Measurements from ENCODE around the gene HIPK2. TPM values are rescaled to one million over a fixed set of nuclear protein-coding genes. Genes with fewer than 3 reads are reported as not detected.

HIPK2 gene
- total and polyA plus RNA-seq, 10 of the 15 experiments (the other 5 are each of a cell fraction or from before 2014, with no cell fraction given): 1.7 to 39.0 (median 9.4) TPM

GRCh38 chr7:139687211-139687954, 90.4 kb downstream of the HIPK2 start (continued):
- TF ChIP-seq YBX1 (IDR thresholded peaks at IDR 0.05): no peak
- TF ChIP-seq ESRRA (IDR thresholded peaks at IDR 0.05; ENCODE audit: low read length): no peak
- TF ChIP-seq ASH2L (IDR thresholded peaks at IDR 0.05; ENCODE audit: borderline replicate concordance, low read depth): no peak

GRCh38 chr7:139683137-139683921, 94.5 kb downstream of the HIPK2 start:
- in situ Hi-C loops (cut with MboI): no loop called here
- BruUV-seq (replicated peaks): no TSS peak
- Histone ChIP-seq H4K20me1 (ENCODE audit: control insufficient read depth, insufficient read depth) (no peaks in the 10 kb centered on the region), H3K9ac (ENCODE audit: control insufficient read depth, insufficient read depth, low read length) (no peak overlapping the region; the same call in 1 of the 2 replicates), H3K27me3 (replicated peaks in 1 of 2; ENCODE audit: control insufficient read depth in 2 of 2, insufficient read depth in 2 of 2, low read length in 1 of 2) (no peaks in the 10 kb centered on the region), H3K36me3 (ENCODE audit: control insufficient read depth in 2 of 2, insufficient read depth in 2 of 2, low read length in 1 of 2) (peaks cover 2 to 6% of the 10 kb centered on the region in 2 experiments; a peak in 3 of 4 replicates), H3K4me1 (ENCODE audit: control insufficient read depth, insufficient read depth, low read length) (peaks cover 37% of the 10 kb centered on the region), H3K9me3 (replicated peaks; ENCODE audit: control insufficient read depth, insufficient read depth, low read length) (peaks cover 7% of the 10 kb centered on the region), H3K4me3 (no peak overlapping the region), H3K27ac (ENCODE audit: control insufficient read depth, insufficient read depth) (peak overlapping the region; percentile 53), H3K4me2 (ENCODE audit: control insufficient read depth, insufficient read depth) (0 out of 2 replicates have a peak overlapping the region, but pooled peaks have one; percentile 22), H3K79me2 (ENCODE audit: control insufficient read depth, insufficient read depth, low read length) (no peaks in the 10 kb centered on the region), H2AFZ (ENCODE audit: control insufficient read depth, low read depth, low read length) (no peak overlapping the region)
- ChIA-PET CTCF (interaction anchor here (1.2 to 5.2 kb wide), 3 partner anchors 10 to 37 kb away, joined by 3 to 20 read pairs (median 20); no protein-coding TSS in a partner anchor), RAD21 (ENCODE audit: unreplicated experiment) (interaction anchor here (0.7 to 5.9 kb wide), 7 partner anchors 10 to 43 kb away, joined by 3 to 57 read pairs (median 5); no protein-coding TSS in a partner anchor), POLR2A (interaction anchor here (2.9 kb wide), 1 partner anchor 10 kb away, joined by 15 read pairs; no protein-coding TSS in a partner anchor), SMC1A (ENCODE audit: uncharacterized antibody, unreplicated experiment) (interaction anchor here (0.8 to 4.0 kb wide), 12 partner anchors 10 to 319 kb away, joined by 3 to 43 read pairs (median 4); no protein-coding TSS in a partner anchor)
- ATAC-seq (peak; percentile 78), FAIRE-seq (no peak), DNase-seq (ENCODE audit: low read depth, low spot score) (no peak)
- intact Hi-C loops (cut with micrococcal nuclease; ENCODE audit: unreplicated experiment): loop anchor here (2.0 kb wide), 1 partner anchor 19 kb away; no protein-coding TSS in a partner anchor
- WGBS (ENCODE audit: insufficient coverage, insufficient replicate concordance, low lambda C conversion rate, missing lambda C conversion rate): 4% methylated on average over 16 of the region's 16 CpGs
- TF ChIP-seq TCF12 (IDR thresholded peaks at IDR 0.05; ENCODE audit: low read depth, low read length) (no peak), PAX8 (IDR thresholded peaks at IDR 0.05) (no peak), GABPA (IDR thresholded peaks at IDR 0.05; ENCODE audit: low read depth) (no peak), POLR2AphosphoS2 (IDR thresholded peaks at IDR 0.05; ENCODE audit: low read depth, low read length) (no peak), ATF7 (IDR thresholded peaks at IDR 0.05; ENCODE audit: low read depth) (peak; percentile 77; the same call in 1 of the 2 replicates), BRCA1 (IDR thresholded peaks at IDR 0.05; ENCODE audit: low read depth, low read length) (no peak), ATF2 (IDR thresholded peaks at IDR 0.05; ENCODE audit: low read length) (no peak; the same call in 1 of the 2 replicates), CBX3 (IDR thresholded peaks at IDR 0.05; ENCODE audit: borderline replicate concordance, low read depth) (no peak), ZBTB4 (CRISPR knock-in tag; IDR thresholded peaks at IDR 0.05) (no peak), WRNIP1 (IDR thresholded peaks at IDR 0.05; ENCODE audit: borderline replicate concordance, low read depth, low read length) (no peak), ZBED1 (IDR thresholded peaks at IDR 0.05; ENCODE audit: borderline replicate concordance) (no peak), BACH1 (IDR thresholded peaks at IDR 0.05; ENCODE audit: borderline replicate concordance) (no peak), SIN3A (IDR thresholded peaks at IDR 0.05; ENCODE audit: low read depth, low read length) (no peak)

All from GM12878 (cell line).